Ovary (tissue), 3 donors: Measurements from ENCODE around the gene ITSN2.

Source experiments
- POLR2A ChIP-seq: fragments of 450-650 bp; IDR thresholded peaks from one replicate; pipeline ENCODE4 v1.6.1; 2017; ENCODE audit warnings: antibody characterized with exemption, mild to moderate bottlenecking, moderate library complexity
- TF ChIP-seq, protein P1 (sequence below), 3 donors: fragments of 450-650 bp in 2 of 3; fragments of 200-600 bp in 1 of 3; IDR thresholded peaks; one replicate each; pipeline versions ENCODE4 v1.5.1 to v1.8.0; 2016 to 2022; ENCODE audit warnings: antibody characterized with exemption in 3 of 3, mild to moderate bottlenecking in 1 of 3
- donor health status: DM: no; HTN: no; CAD: no.

GRCh38 chr2:24203787-24204150 lies 156.6 kb downstream of the ITSN2 start:
- TF ChIP-seq, protein P1, sequence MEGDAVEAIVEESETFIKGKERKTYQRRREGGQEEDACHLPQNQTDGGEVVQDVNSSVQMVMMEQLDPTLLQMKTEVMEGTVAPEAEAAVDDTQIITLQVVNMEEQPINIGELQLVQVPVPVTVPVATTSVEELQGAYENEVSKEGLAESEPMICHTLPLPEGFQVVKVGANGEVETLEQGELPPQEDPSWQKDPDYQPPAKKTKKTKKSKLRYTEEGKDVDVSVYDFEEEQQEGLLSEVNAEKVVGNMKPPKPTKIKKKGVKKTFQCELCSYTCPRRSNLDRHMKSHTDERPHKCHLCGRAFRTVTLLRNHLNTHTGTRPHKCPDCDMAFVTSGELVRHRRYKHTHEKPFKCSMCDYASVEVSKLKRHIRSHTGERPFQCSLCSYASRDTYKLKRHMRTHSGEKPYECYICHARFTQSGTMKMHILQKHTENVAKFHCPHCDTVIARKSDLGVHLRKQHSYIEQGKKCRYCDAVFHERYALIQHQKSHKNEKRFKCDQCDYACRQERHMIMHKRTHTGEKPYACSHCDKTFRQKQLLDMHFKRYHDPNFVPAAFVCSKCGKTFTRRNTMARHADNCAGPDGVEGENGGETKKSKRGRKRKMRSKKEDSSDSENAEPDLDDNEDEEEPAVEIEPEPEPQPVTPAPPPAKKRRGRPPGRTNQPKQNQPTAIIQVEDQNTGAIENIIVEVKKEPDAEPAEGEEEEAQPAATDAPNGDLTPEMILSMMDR (IDR thresholded peaks at IDR 0.05): no peak
- no peak for TF ChIP-seq POLR2A
